Measurements from ENCODE around the gene KRTAP12-3. TPM values are rescaled to one million over a fixed set of nuclear protein-coding genes. Genes with fewer than 3 reads are reported as not detected.
A peak's percentile ranks its signal among the peaks of the same experiment; 100 is the strongest.
"Not testable (repeated sequence)": the region's sequence is repeated elsewhere in the genome, so short reads cannot be mapped to it uniquely, and the experiment has no call there.

The KRTAP12-3 gene
- total and polyA plus RNA-seq, 5 donors from 2014 or later, result not detected

- peaks cover 2 to 7% of the 10 kb centered on the region in 2 experiments for H3K9me3 ChIP-seq (ENCODE audit: control insufficient read depth in 2 of 2, low read length in 2 of 2)
- peak overlapping the region in 1 of 3 donors; percentile 6 for H3K27ac Mint-ChIP-seq
- H3K4me1 ChIP-seq (ENCODE audit: control insufficient read depth, insufficient read depth, low read length, poor library complexity, severe bottlenecking), result no peaks in the 10 kb centered on the region
- H3K4me3 Mint-ChIP-seq, result no peak overlapping the region
- peaks cover 0 to 5% (median under 1%) of the 10 kb centered on the region in 7 donors for H3K9me3 Mint-ChIP-seq
- peaks cover 6% of the 10 kb centered on the region for H3K27me3 ChIP-seq (ENCODE audit: control insufficient read depth, insufficient read depth, low read length)
- peaks cover 0 to 7% (median 4%) of the 10 kb centered on the region in 4 donors for H3K4me1 Mint-ChIP-seq
- H3K36me3 ChIP-seq (ENCODE audit: control insufficient read depth, insufficient read depth, low read length), result no peaks in the 10 kb centered on the region
- H3K36me3 Mint-ChIP-seq, result no peaks in the 10 kb centered on the region
- ATAC-seq (ENCODE audit: low read depth in 2 of 2) (no peak), DNase-seq (no peak)
- no peak overlapping the region for H3K4me3 ChIP-seq (ENCODE audit: low read depth, low read length)
- peaks cover 42% of the 10 kb centered on the region for H3K27me3 Mint-ChIP-seq
- H3K27ac ChIP-seq (ENCODE audit: insufficient read depth, low read length, poor library complexity, severe bottlenecking), result no peak overlapping the region
These were observed 29.9 kb downstream of the KRTAP12-3 start for GRCh38 chr21:44687671-44688070.

GRCh38 chr21:44689740-44690139 is 32.0 kb downstream of the KRTAP12-3 start:
- H3K4me1 Mint-ChIP-seq; H3K27ac ChIP-seq (ENCODE audit: insufficient read depth, low read length, poor library complexity, severe bottlenecking); H3K4me3 Mint-ChIP-seq; H3K4me1 ChIP-seq (ENCODE audit: control insufficient read depth, insufficient read depth, low read length, poor library complexity, severe bottlenecking); H3K27ac Mint-ChIP-seq; H3K36me3 ChIP-seq (ENCODE audit: control insufficient read depth, insufficient read depth, low read length); DNase-seq; H3K27me3 ChIP-seq (ENCODE audit: control insufficient read depth, insufficient read depth, low read length); H3K4me3 ChIP-seq (ENCODE audit: low read depth, low read length); ATAC-seq (ENCODE audit: low read depth in 2 of 2); H3K36me3 Mint-ChIP-seq: not testable (repeated sequence)
- Mint-ChIP-seq H3K9me3 (peaks cover 0 to 12% (median 2%) of the 10 kb centered on the region in 7 donors), H3K27me3 (peaks cover 48% of the 10 kb centered on the region)
- H3K9me3 ChIP-seq (ENCODE audit: control insufficient read depth in 2 of 2, low read length in 2 of 2), result peaks cover 4 to 12% of the 10 kb centered on the region in 2 experiments

GRCh38 chr21:44691686-44692085 is 34.0 kb downstream of the KRTAP12-3 start:
- Histone ChIP-seq H3K4me3 (ENCODE audit: low read depth, low read length) (no peak overlapping the region), H3K9me3 (ENCODE audit: control insufficient read depth in 2 of 2, low read length in 2 of 2) (peaks cover 4 to 12% of the 10 kb centered on the region in 2 experiments), H3K27ac (ENCODE audit: insufficient read depth, low read length, poor library complexity, severe bottlenecking) (no peak overlapping the region), H3K27me3 (ENCODE audit: control insufficient read depth, insufficient read depth, low read length) (peaks cover 6% of the 10 kb centered on the region), H3K4me1 (ENCODE audit: control insufficient read depth, insufficient read depth, low read length, poor library complexity, severe bottlenecking) (no peaks in the 10 kb centered on the region), H3K36me3 (ENCODE audit: control insufficient read depth, insufficient read depth, low read length) (no peaks in the 10 kb centered on the region)
- H3K9me3 Mint-ChIP-seq, result peaks cover 0 to 12% (median 2%) of the 10 kb centered on the region in 7 donors
- no peak overlapping the region for H3K4me3 Mint-ChIP-seq
- H3K4me1 Mint-ChIP-seq, result peaks cover 0 to 7% (median 3%) of the 10 kb centered on the region in 4 donors
- ATAC-seq (ENCODE audit: low read depth in 2 of 2) (no peak), DNase-seq (no peak)
- peaks cover 46% of the 10 kb centered on the region for H3K27me3 Mint-ChIP-seq
- no peaks in the 10 kb centered on the region for H3K36me3 Mint-ChIP-seq
- H3K27ac Mint-ChIP-seq, result no peak overlapping the region

GRCh38 chr21:44692798-44693512 is 35.2 kb downstream of the KRTAP12-3 start:
- Mint-ChIP-seq H3K27me3 (peaks cover 47% of the 10 kb centered on the region), H3K4me3 (no peak overlapping the region), H3K9me3 (peaks cover 0 to 12% (median 2%) of the 10 kb centered on the region in 7 donors), H3K27ac (no peak overlapping the region), H3K4me1 (peaks cover 0 to 7% (median 4%) of the 10 kb centered on the region in 4 donors), H3K36me3 (no peaks in the 10 kb centered on the region)
- Histone ChIP-seq H3K4me1 (ENCODE audit: control insufficient read depth, insufficient read depth, low read length, poor library complexity, severe bottlenecking) (no peaks in the 10 kb centered on the region), H3K27me3 (ENCODE audit: control insufficient read depth, insufficient read depth, low read length) (peaks cover 6% of the 10 kb centered on the region), H3K4me3 (ENCODE audit: low read depth, low read length) (no peak overlapping the region), H3K27ac (ENCODE audit: insufficient read depth, low read length, poor library complexity, severe bottlenecking) (no peak overlapping the region), H3K36me3 (ENCODE audit: control insufficient read depth, insufficient read depth, low read length) (no peaks in the 10 kb centered on the region), H3K9me3 (ENCODE audit: control insufficient read depth in 2 of 2, low read length in 2 of 2) (peaks cover 4 to 12% of the 10 kb centered on the region in 2 experiments)
- no peak for DNase-seq
- ATAC-seq (ENCODE audit: low read depth in 2 of 2), result no peak

- Mint-ChIP-seq H3K27ac (no peak overlapping the region), H3K4me3 (no peak overlapping the region), H3K4me1 (peaks cover 0 to 13% (median 4%) of the 10 kb centered on the region in 4 donors), H3K9me3 (peaks cover 0 to 12% (median 2%) of the 10 kb centered on the region in 7 donors), H3K27me3 (peaks cover 59% of the 10 kb centered on the region), H3K36me3 (no peaks in the 10 kb centered on the region)
- Histone ChIP-seq H3K36me3 (ENCODE audit: control insufficient read depth, insufficient read depth, low read length) (no peaks in the 10 kb centered on the region), H3K4me3 (ENCODE audit: low read depth, low read length) (no peak overlapping the region), H3K4me1 (ENCODE audit: control insufficient read depth, insufficient read depth, low read length, poor library complexity, severe bottlenecking) (no peaks in the 10 kb centered on the region), H3K27ac (ENCODE audit: insufficient read depth, low read length, poor library complexity, severe bottlenecking) (no peak overlapping the region), H3K27me3 (ENCODE audit: control insufficient read depth, insufficient read depth, low read length) (peaks cover 6% of the 10 kb centered on the region), H3K9me3 (ENCODE audit: control insufficient read depth in 2 of 2, low read length in 2 of 2) (peaks cover 4 to 12% of the 10 kb centered on the region in 2 experiments)
- no peak for ATAC-seq (ENCODE audit: low read depth in 2 of 2)
- DNase-seq, result no peak
These were observed 37.0 kb downstream of the KRTAP12-3 start for GRCh38 chr21:44694776-44695175.

GRCh38 chr21:44695184-44695583 is 37.5 kb downstream of the KRTAP12-3 start:
- peaks cover 6% of the 10 kb centered on the region for H3K27me3 ChIP-seq (ENCODE audit: control insufficient read depth, insufficient read depth, low read length)
- H3K36me3 ChIP-seq (ENCODE audit: control insufficient read depth, insufficient read depth, low read length), result no peaks in the 10 kb centered on the region
- Mint-ChIP-seq H3K27ac (no peak overlapping the region), H3K36me3 (no peaks in the 10 kb centered on the region), H3K4me1 (peaks cover 0 to 13% (median 4%) of the 10 kb centered on the region in 4 donors), H3K27me3 (peaks cover 57% of the 10 kb centered on the region), H3K9me3 (peaks cover 0 to 12% (median 2%) of the 10 kb centered on the region in 7 donors), H3K4me3 (no peak overlapping the region)
- H3K27ac ChIP-seq (ENCODE audit: insufficient read depth, low read length, poor library complexity, severe bottlenecking), result no peak overlapping the region
- DNase-seq (no peak), ATAC-seq (ENCODE audit: low read depth in 2 of 2) (no peak)
- peaks cover 4 to 12% of the 10 kb centered on the region in 2 experiments for H3K9me3 ChIP-seq (ENCODE audit: control insufficient read depth in 2 of 2, low read length in 2 of 2)
- H3K4me3 ChIP-seq (ENCODE audit: low read depth, low read length), result no peak overlapping the region
- H3K4me1 ChIP-seq (ENCODE audit: control insufficient read depth, insufficient read depth, low read length, poor library complexity, severe bottlenecking), result no peaks in the 10 kb centered on the region

- Histone ChIP-seq H3K4me3 (ENCODE audit: low read depth, low read length) (no peak overlapping the region), H3K36me3 (ENCODE audit: control insufficient read depth, insufficient read depth, low read length) (no peaks in the 10 kb centered on the region), H3K27me3 (ENCODE audit: control insufficient read depth, insufficient read depth, low read length) (peaks cover 6% of the 10 kb centered on the region), H3K27ac (ENCODE audit: insufficient read depth, low read length, poor library complexity, severe bottlenecking) (no peak overlapping the region), H3K9me3 (ENCODE audit: control insufficient read depth in 2 of 2, low read length in 2 of 2) (peaks cover 4 to 12% of the 10 kb centered on the region in 2 experiments), H3K4me1 (ENCODE audit: control insufficient read depth, insufficient read depth, low read length, poor library complexity, severe bottlenecking) (no peaks in the 10 kb centered on the region)
- Mint-ChIP-seq H3K4me1 (peaks cover 0 to 13% (median 4%) of the 10 kb centered on the region in 4 donors), H3K27me3 (peaks cover 54% of the 10 kb centered on the region), H3K9me3 (peaks cover 0 to 12% (median 2%) of the 10 kb centered on the region in 7 donors), H3K4me3 (no peak overlapping the region), H3K27ac (no peak overlapping the region), H3K36me3 (no peaks in the 10 kb centered on the region)
- DNase-seq (no peak), ATAC-seq (ENCODE audit: low read depth in 2 of 2) (no peak)
These were observed 37.9 kb downstream of the KRTAP12-3 start for GRCh38 chr21:44695641-44696040.

- H3K9me3 ChIP-seq (ENCODE audit: control insufficient read depth in 2 of 2, low read length in 2 of 2), result peaks cover 4 to 12% of the 10 kb centered on the region in 2 experiments
- H3K4me3 ChIP-seq (ENCODE audit: low read depth, low read length), result no peak overlapping the region
- Mint-ChIP-seq H3K4me3 (no peak overlapping the region), H3K9me3 (peaks cover 0 to 12% (median 3%) of the 10 kb centered on the region in 7 donors), H3K4me1 (peaks cover 0 to 12% (median 2%) of the 10 kb centered on the region in 4 donors), H3K27ac (no peak overlapping the region), H3K36me3 (no peaks in the 10 kb centered on the region), H3K27me3 (peaks cover 57% of the 10 kb centered on the region)
- no peak overlapping the region for H3K27ac ChIP-seq (ENCODE audit: insufficient read depth, low read length, poor library complexity, severe bottlenecking)
- H3K4me1 ChIP-seq (ENCODE audit: control insufficient read depth, insufficient read depth, low read length, poor library complexity, severe bottlenecking), result no peaks in the 10 kb centered on the region
- no peaks in the 10 kb centered on the region for H3K36me3 ChIP-seq (ENCODE audit: control insufficient read depth, insufficient read depth, low read length)
- DNase-seq, result no peak
- peaks cover 2% of the 10 kb centered on the region for H3K27me3 ChIP-seq (ENCODE audit: control insufficient read depth, insufficient read depth, low read length)
- ATAC-seq (ENCODE audit: low read depth in 2 of 2), result no peak
These were observed 38.8 kb downstream of the KRTAP12-3 start for GRCh38 chr21:44696572-44696971.
